ENCODE results near the gene PALLD.

PALLD gene

GRCh38 chr4:168528131-168528949 lies 31.5 kb downstream of the PALLD start:
- no CpG with 5 or more reads among the region's 8 CpGs for WGBS, 2 donors (ENCODE audit: extremely low coverage in 2 of 2, insufficient read length in 2 of 2, insufficient replicate concordance in 1 of 2)
- H3K27ac ChIP-seq (replicated peaks; ENCODE audit: low read length) = no peak overlapping the region

GRCh38 chr4:168529257-168529656 lies 32.4 kb downstream of the PALLD start:
- no peak for DNase-seq (ENCODE audit: low spot score)
- peaks cover 0 to 2% (median 0%) of the 10 kb centered on the region in 3 experiments for H3K27me3 ChIP-seq (ENCODE audit: control insufficient read depth in 3 of 3, insufficient read depth in 3 of 3, low read depth in 1 of 3, low read length in 3 of 3)
- no peak overlapping the region for H2AFZ ChIP-seq (ENCODE audit: low read length)
- H3K4me1 ChIP-seq (ENCODE audit: control insufficient read depth in 2 of 2, insufficient read depth in 1 of 2, low read depth in 1 of 2, low read length in 2 of 2) = no peaks in the 10 kb centered on the region
- no peaks in the 10 kb centered on the region for H3K36me3 ChIP-seq (replicated peaks in 1 of 2; ENCODE audit: control insufficient read depth in 2 of 2, insufficient read depth in 2 of 2, low read length in 2 of 2)
- no peaks in the 10 kb centered on the region for H3K9me3 ChIP-seq (replicated peaks in 1 of 2; ENCODE audit: control insufficient read depth in 2 of 2, insufficient read depth in 1 of 2, low read depth in 1 of 2, low read length in 2 of 2)
- no peak overlapping the region for H2BK5ac ChIP-seq (ENCODE audit: low read length)
- H3K9ac ChIP-seq (ENCODE audit: low read depth, low read length, poor library complexity) = no peak overlapping the region
- no CpG with 5 or more reads among the region's 6 CpGs for WGBS, 2 donors (ENCODE audit: extremely low coverage in 2 of 2, insufficient read length in 2 of 2, insufficient replicate concordance in 1 of 2)
- no peak overlapping the region for H4K91ac ChIP-seq (ENCODE audit: low read depth, low read length, poor library complexity)
- no peak overlapping the region for H3K18ac ChIP-seq (ENCODE audit: low read length)
- no peak overlapping the region for H3K4me3 ChIP-seq (ENCODE audit: low read length in 2 of 2)
- H3K79me1 ChIP-seq (ENCODE audit: low read depth, low read length) = no peaks in the 10 kb centered on the region
- H2BK15ac ChIP-seq (ENCODE audit: low read length) = no peak overlapping the region
- no peak overlapping the region for H3K14ac ChIP-seq (ENCODE audit: low read length)
- H3K4me2 ChIP-seq (ENCODE audit: insufficient read depth, low read length, poor library complexity, severe bottlenecking) = no peak overlapping the region
- no peak overlapping the region for H3K23ac ChIP-seq (ENCODE audit: low read depth, low read length, poor library complexity)
- no peak overlapping the region for H3K4ac ChIP-seq (ENCODE audit: low read length)
- H2BK120ac ChIP-seq (ENCODE audit: low read depth, low read length) = no peak overlapping the region
- no peak overlapping the region for H2AK5ac ChIP-seq (ENCODE audit: low read depth, low read length)
- H3K27ac ChIP-seq (replicated peaks; ENCODE audit: low read length) = no peak overlapping the region
- H2BK12ac ChIP-seq (ENCODE audit: low read length) = no peak overlapping the region
- no peak overlapping the region for H4K8ac ChIP-seq (ENCODE audit: low read depth, low read length)

More at GRCh38 chr4:168528131-168528949, 31.5 kb downstream of the PALLD start:
- no peak overlapping the region for H4K91ac ChIP-seq (ENCODE audit: low read depth, low read length, poor library complexity)
- no peaks in the 10 kb centered on the region for H3K4me1 ChIP-seq (ENCODE audit: control insufficient read depth in 2 of 2, insufficient read depth in 1 of 2, low read depth in 1 of 2, low read length in 2 of 2)
- no peak overlapping the region for H2BK15ac ChIP-seq (ENCODE audit: low read length)
- no peak overlapping the region for H2BK120ac ChIP-seq (ENCODE audit: low read depth, low read length)
- no peak overlapping the region for H2AFZ ChIP-seq (ENCODE audit: low read length)
- H3K27me3 ChIP-seq (ENCODE audit: control insufficient read depth in 3 of 3, insufficient read depth in 3 of 3, low read depth in 1 of 3, low read length in 3 of 3) = peaks cover 0 to 2% (median 0%) of the 10 kb centered on the region in 3 experiments
- no peak overlapping the region for H3K23ac ChIP-seq (ENCODE audit: low read depth, low read length, poor library complexity)
- no peak overlapping the region for H3K9ac ChIP-seq (ENCODE audit: low read depth, low read length, poor library complexity)
- H2AK5ac ChIP-seq (ENCODE audit: low read depth, low read length) = no peak overlapping the region
- H3K4me3 ChIP-seq (ENCODE audit: low read length in 2 of 2) = no peak overlapping the region
- DNase-seq (ENCODE audit: low spot score) = no peak
- no peaks in the 10 kb centered on the region for H3K36me3 ChIP-seq (replicated peaks in 1 of 2; ENCODE audit: control insufficient read depth in 2 of 2, insufficient read depth in 2 of 2, low read length in 2 of 2)
- no peak overlapping the region for H3K4me2 ChIP-seq (ENCODE audit: insufficient read depth, low read length, poor library complexity, severe bottlenecking)
- no peak overlapping the region for H2BK5ac ChIP-seq (ENCODE audit: low read length)
- no peak overlapping the region for H3K18ac ChIP-seq (ENCODE audit: low read length)
- H4K8ac ChIP-seq (ENCODE audit: low read depth, low read length) = no peak overlapping the region
- no peaks in the 10 kb centered on the region for H3K79me1 ChIP-seq (ENCODE audit: low read depth, low read length)
- H2BK12ac ChIP-seq (ENCODE audit: low read length) = no peak overlapping the region
- H3K4ac ChIP-seq (ENCODE audit: low read length) = no peak overlapping the region
- H3K9me3 ChIP-seq (replicated peaks in 1 of 2; ENCODE audit: control insufficient read depth in 2 of 2, insufficient read depth in 1 of 2, low read depth in 1 of 2, low read length in 2 of 2) = no peaks in the 10 kb centered on the region
- no peak overlapping the region for H3K14ac ChIP-seq (ENCODE audit: low read length)

DNA sequence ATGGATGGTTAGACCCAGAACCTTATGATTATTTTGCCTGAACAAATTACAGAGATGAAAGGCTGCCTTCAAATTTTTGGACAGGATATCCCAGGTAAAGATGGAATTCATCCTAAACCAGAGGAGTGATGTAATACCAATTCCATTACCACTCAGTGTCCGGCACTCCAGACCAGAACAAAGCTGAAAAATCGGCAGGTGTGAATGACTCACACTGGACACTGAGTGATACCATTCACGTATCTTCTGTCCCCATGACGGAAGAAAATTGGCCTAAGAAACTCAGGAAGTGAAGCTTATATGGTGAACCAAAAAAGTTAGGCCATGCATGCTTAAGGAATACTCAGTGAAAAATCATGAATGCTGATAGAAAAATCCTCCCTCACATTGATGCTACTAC lies 34.5 kb downstream of the PALLD start:
- Histone ChIP-seq H2BK120ac (ENCODE audit: low read depth, low read length) (no peak overlapping the region), H2AK5ac (ENCODE audit: low read depth, low read length) (no peak overlapping the region), H3K27ac (replicated peaks; ENCODE audit: low read length) (no peak overlapping the region), H3K27me3 (ENCODE audit: control insufficient read depth in 3 of 3, insufficient read depth in 3 of 3, low read depth in 1 of 3, low read length in 3 of 3) (peaks cover 0 to 2% (median 0%) of the 10 kb centered on the region in 3 experiments), H3K4me1 (ENCODE audit: control insufficient read depth in 2 of 2, insufficient read depth in 1 of 2, low read depth in 1 of 2, low read length in 2 of 2) (peaks cover 2 to 3% of the 10 kb centered on the region in 2 donors), H3K4ac (ENCODE audit: low read length) (no peak overlapping the region), H2BK5ac (ENCODE audit: low read length) (no peak overlapping the region), H2BK12ac (ENCODE audit: low read length) (no peak overlapping the region), H3K14ac (ENCODE audit: low read length) (no peak overlapping the region), H3K4me2 (ENCODE audit: insufficient read depth, low read length, poor library complexity, severe bottlenecking) (no peak overlapping the region), H3K23ac (ENCODE audit: low read depth, low read length, poor library complexity) (no peak overlapping the region), H3K18ac (ENCODE audit: low read length) (no peak overlapping the region), H4K91ac (ENCODE audit: low read depth, low read length, poor library complexity) (no peak overlapping the region), H3K9me3 (replicated peaks in 1 of 2; ENCODE audit: control insufficient read depth in 2 of 2, insufficient read depth in 1 of 2, low read depth in 1 of 2, low read length in 2 of 2) (no peaks in the 10 kb centered on the region), H2BK15ac (ENCODE audit: low read length) (no peak overlapping the region), H2AFZ (ENCODE audit: low read length) (no peak overlapping the region), H3K4me3 (ENCODE audit: low read length in 2 of 2) (no peak overlapping the region), H3K79me1 (ENCODE audit: low read depth, low read length) (no peaks in the 10 kb centered on the region), H4K8ac (ENCODE audit: low read depth, low read length) (no peak overlapping the region), H3K36me3 (replicated peaks in 1 of 2; ENCODE audit: control insufficient read depth in 2 of 2, insufficient read depth in 2 of 2, low read length in 2 of 2) (no peaks in the 10 kb centered on the region), H3K9ac (ENCODE audit: low read depth, low read length, poor library complexity) (no peak overlapping the region)
- no CpG with 5 or more reads among the region's 4 CpGs for WGBS, 2 donors (ENCODE audit: extremely low coverage in 2 of 2, insufficient read length in 2 of 2, insufficient replicate concordance in 1 of 2)
- DNase-seq (ENCODE audit: low spot score) = no peak

- no peak overlapping the region for H3K18ac ChIP-seq (ENCODE audit: low read length)
- no peak overlapping the region for H2BK15ac ChIP-seq (ENCODE audit: low read length)
- H3K9ac ChIP-seq (ENCODE audit: low read depth, low read length, poor library complexity) = no peak overlapping the region
- H2BK12ac ChIP-seq (ENCODE audit: low read length) = no peak overlapping the region
- WGBS, 2 donors (ENCODE audit: extremely low coverage in 2 of 2, insufficient read length in 2 of 2, insufficient replicate concordance in 1 of 2) = no CpG with 5 or more reads among the region's 1 CpG
- no peaks in the 10 kb centered on the region for H3K9me3 ChIP-seq (replicated peaks in 1 of 2; ENCODE audit: control insufficient read depth in 2 of 2, insufficient read depth in 1 of 2, low read depth in 1 of 2, low read length in 2 of 2)
- no peak overlapping the region for H4K91ac ChIP-seq (ENCODE audit: low read depth, low read length, poor library complexity)
- H4K8ac ChIP-seq (ENCODE audit: low read depth, low read length) = no peak overlapping the region
- no peak overlapping the region for H2AFZ ChIP-seq (ENCODE audit: low read length)
- no peak overlapping the region for H2BK5ac ChIP-seq (ENCODE audit: low read length)
- H3K14ac ChIP-seq (ENCODE audit: low read length) = no peak overlapping the region
- H2BK120ac ChIP-seq (ENCODE audit: low read depth, low read length) = no peak overlapping the region
- H3K4me3 ChIP-seq (ENCODE audit: low read length in 2 of 2) = no peak overlapping the region
- H3K23ac ChIP-seq (ENCODE audit: low read depth, low read length, poor library complexity) = no peak overlapping the region
- no peak overlapping the region for H3K27ac ChIP-seq (replicated peaks; ENCODE audit: low read length)
- H3K79me1 ChIP-seq (ENCODE audit: low read depth, low read length) = no peaks in the 10 kb centered on the region
- peaks cover 0 to 2% (median 0%) of the 10 kb centered on the region in 3 experiments for H3K27me3 ChIP-seq (ENCODE audit: control insufficient read depth in 3 of 3, insufficient read depth in 3 of 3, low read depth in 1 of 3, low read length in 3 of 3)
- H3K4me2 ChIP-seq (ENCODE audit: insufficient read depth, low read length, poor library complexity, severe bottlenecking) = no peak overlapping the region
- peaks cover 2 to 3% of the 10 kb centered on the region in 2 donors for H3K4me1 ChIP-seq (ENCODE audit: control insufficient read depth in 2 of 2, insufficient read depth in 1 of 2, low read depth in 1 of 2, low read length in 2 of 2)
- no peak overlapping the region for H2AK5ac ChIP-seq (ENCODE audit: low read depth, low read length)
- H3K4ac ChIP-seq (ENCODE audit: low read length) = no peak overlapping the region
- H3K36me3 ChIP-seq (replicated peaks in 1 of 2; ENCODE audit: control insufficient read depth in 2 of 2, insufficient read depth in 2 of 2, low read length in 2 of 2) = no peaks in the 10 kb centered on the region
- no peak for DNase-seq (ENCODE audit: low spot score)
These were observed 37.7 kb downstream of the PALLD start for GRCh38 chr4:168534535-168534934.

Measured in neuronal stem cell (in vitro differentiated cells).